ENCODE data around the gene RASGRF1.

The RASGRF1 gene

GRCh38 chr15:78927077-78927790 is 163.3 kb downstream of the RASGRF1 start:
- peak; percentile 65 to 82 (median 77) for DNase-seq

DNA sequence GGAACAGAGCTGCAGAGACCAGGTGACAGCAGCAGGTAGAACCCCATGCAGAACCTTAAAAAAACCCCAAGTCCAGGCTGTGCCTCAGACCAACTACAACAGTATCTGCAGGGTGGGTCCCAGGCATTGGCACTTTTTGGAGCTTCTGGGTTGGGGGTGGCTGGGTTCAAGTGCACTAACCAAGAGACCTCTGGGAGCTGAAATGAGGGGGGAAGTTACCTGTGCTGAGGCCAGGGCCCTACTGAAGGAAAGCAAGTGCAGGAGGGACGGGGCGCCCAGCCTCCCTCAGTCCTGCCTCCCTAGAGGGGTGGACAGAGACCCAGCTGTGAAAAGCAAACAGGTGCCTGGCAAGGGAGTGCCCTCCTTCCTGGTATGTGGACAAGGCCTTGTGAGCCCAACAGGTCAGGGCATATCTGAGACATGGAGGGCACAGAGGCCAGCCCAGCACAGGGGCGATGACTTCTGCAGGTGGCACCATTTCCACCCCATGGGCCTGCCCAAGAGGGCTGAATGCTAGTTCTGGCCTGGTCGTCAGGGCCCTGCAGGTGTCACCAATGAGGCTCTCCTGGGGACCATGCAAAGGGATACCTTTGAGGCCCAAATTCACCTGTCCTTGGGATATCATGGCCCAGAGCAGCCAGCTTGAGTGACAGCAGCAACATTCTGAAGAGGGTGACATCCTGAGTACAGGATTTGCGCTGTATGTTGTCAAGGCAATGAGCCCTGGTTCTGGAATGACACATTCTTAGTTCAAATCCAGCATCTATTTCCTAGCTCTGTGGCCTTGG is 164.4 kb downstream of the RASGRF1 start:
- DNase-seq: no peak

GRCh38 chr15:78925076-78925624 is 165.4 kb downstream of the RASGRF1 start:
- DNase-seq: no peak

DNA sequence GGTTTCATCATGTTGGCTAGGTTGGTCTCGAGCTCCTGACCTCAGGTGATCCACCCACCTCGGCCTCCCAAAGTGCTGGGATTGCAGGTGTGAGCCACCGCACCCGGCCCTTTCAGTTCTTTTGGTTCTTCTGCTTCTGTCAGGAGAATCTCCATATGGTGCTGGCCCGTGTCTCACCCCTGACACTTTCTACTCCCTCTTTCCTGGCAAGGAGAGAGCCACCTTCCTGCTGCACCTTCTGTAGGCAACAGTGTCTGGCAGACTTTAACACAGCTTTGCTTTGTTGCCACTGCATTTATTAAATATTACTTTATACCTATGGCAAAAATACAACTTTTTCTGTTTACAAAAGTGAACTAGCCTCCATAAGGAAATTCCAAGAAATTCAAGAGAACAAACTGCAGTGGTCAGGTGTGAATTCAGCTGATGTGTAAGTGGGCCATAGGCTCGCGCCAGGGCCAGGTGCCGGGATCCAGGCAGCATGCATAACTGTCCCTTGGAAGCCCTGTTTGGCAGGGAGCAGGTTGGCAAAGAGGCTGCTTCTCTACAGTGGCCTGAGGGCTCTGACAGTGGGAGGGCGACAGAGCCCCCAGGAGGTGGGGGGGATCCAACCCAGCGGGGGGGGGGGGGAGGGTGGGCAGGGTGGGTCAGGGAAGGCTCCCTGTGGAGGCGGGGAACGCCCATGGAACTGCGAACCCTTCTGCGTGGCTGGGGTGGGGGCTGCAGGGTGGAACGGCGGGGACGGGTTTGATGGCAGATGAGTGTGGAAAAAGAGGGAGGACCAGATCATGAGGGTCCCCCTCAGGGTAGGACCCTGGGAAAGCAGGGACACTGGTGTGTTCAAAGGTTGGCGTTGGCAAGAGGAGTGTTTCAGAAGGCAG is 166.9 kb downstream of the RASGRF1 start:
- DNase-seq: no peak

DNA sequence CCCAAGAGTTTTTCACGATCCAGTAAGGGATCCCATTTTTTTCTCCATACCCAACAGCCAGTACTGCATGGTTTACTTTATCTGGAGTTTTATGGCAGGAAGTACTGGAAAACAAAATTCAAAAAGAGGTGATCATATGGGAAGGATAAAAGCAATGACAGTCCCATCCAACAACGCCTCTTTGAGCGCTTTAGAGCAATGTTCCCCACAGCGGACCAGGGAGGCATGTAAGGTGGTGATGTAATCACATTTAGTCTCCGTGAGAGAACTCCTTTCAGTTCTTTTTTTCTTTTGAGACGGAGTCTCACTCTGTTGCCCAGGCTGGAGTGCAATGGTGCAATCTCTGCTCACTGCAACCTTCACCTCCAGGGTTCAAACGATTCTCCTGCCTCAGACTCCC is 167.6 kb downstream of the RASGRF1 start:
- peak; percentile 51 to 56 (median 55) for DNase-seq

GRCh38 chr15:78922527-78922926 is 168.1 kb downstream of the RASGRF1 start:
- DNase-seq: no peak

DNA sequence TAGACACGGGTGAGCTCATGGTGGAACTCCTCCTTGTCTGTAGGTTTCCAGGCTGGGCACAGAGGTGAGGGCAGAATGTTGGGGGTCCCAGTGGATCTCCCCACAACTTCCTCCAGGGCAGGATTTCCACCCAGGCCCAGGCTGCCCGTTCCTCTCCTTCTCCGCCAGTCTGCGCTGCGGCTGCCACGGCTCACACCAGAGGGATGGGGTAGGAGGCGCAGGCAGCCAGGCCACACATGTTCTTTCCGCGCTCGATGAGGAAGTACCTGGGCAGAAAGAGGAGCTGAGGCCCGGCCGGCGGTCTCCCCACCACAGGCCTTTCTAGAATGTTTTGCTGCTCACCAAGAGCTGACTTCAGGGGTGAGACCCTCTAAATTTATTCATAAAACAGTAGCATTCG is 168.6 kb downstream of the RASGRF1 start:
- DNase-seq: no peak

DNA sequence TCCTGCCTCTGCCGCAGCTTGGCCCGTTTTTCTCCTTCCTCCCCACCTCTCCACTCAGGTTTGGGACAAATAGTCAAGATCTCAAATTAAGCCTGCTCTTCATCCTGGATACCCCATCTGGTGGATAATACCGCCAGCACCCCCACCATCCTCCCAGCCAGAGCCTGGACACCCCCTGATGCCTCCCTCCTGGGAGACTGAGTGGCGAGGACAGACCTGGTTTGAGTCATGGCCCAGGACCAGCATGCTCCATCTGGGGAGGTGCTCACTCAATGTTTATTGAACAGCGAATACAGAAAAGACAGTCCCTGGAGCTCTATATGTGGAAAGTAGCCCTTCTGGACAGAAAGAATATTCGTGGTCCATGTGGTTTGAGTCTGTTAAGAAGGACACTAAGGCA is 169.1 kb downstream of the RASGRF1 start:
- DNase-seq: no peak

- DNase-seq: no peak
Observed at GRCh38 chr15:78917888-78918287, 172.7 kb downstream of the RASGRF1 start.

- DNase-seq: no peak
Observed at GRCh38 chr15:78916088-78916487, 174.5 kb downstream of the RASGRF1 start.

- DNase-seq: peak; percentile 84 to 90 (median 86)
Observed at GRCh38 chr15:78915341-78916087, 175.1 kb downstream of the RASGRF1 start.

- DNase-seq: peak; percentile 35 to 45 (median 44)
Observed at GRCh38 chr15:78914027-78914764, 176.4 kb downstream of the RASGRF1 start.

DNA sequence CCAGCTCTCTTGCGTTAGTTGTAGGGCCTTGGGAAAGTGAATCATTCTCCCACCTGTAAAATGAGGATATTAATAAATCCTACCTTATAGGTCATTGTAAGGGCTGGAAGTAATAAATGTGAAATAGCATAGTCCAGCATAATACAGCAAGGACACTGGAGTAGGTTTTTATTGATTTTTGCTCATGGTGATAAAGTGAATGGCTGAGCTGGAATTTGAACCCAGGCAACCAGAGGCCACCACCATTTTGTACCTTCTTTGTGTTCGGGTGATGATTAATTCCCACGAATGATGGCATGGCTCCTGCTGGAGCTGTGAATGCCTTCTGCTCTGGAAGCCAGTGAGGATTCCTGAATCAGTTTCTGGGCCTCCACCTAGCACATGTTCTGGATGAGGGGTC is 177.6 kb downstream of the RASGRF1 start:
- no peak for DNase-seq

GRCh38 chr15:78912316-78912715 is 178.3 kb downstream of the RASGRF1 start:
- DNase-seq: peak in 2 of 3 donors; percentile 41 to 47

GRCh38 chr15:78910271-78910670 is 180.3 kb downstream of the RASGRF1 start:
- DNase-seq: no peak
